ENCODE data around the gene MKNK2.

MKNK2 gene

GRCh38 chr19:2046046-2046907 is 4.8 kb downstream of the MKNK2 start:
- CTCF ChIA-PET, result no interaction called here
- POLR2A ChIA-PET, result no interaction called here
- TF ChIP-seq SUZ12 (IDR thresholded peaks at IDR 0.05) (no peak), ZNF384 (IDR thresholded peaks at IDR 0.05) (no peak), ARNT (IDR thresholded peaks at IDR 0.05) (no peak), ELF4 (IDR thresholded peaks at IDR 0.05) (no peak), TARDBP (IDR thresholded peaks at IDR 0.05) (no peak), SP1 (IDR thresholded peaks at IDR 0.05) (no peak), PKNOX1 (IDR thresholded peaks at IDR 0.05) (no peak), FOXM1 (IDR thresholded peaks at IDR 0.05; ENCODE audit: borderline replicate concordance) (no peak), LEF1 (IDR thresholded peaks at IDR 0.05; ENCODE audit: borderline replicate concordance) (no peak), HDGF (IDR thresholded peaks at IDR 0.05; ENCODE audit: borderline replicate concordance) (no peak), L3MBTL2 (conservative IDR thresholded peaks at IDR 0.05) (no peak), FOXK2 (IDR thresholded peaks at IDR 0.05) (no peak), CTBP1 (IDR thresholded peaks at IDR 0.05; ENCODE audit: borderline replicate concordance) (no peak), BHLHE40 (IDR thresholded peaks at IDR 0.05; ENCODE audit: borderline replicate concordance) (no peak), FOXA1 (IDR thresholded peaks at IDR 0.05) (no peak), NFRKB (IDR thresholded peaks at IDR 0.05) (no peak)
- no peak for DNase-seq (ENCODE audit: extremely low spot score)

- CTCF ChIA-PET, result no interaction called here
- DNase-seq (ENCODE audit: extremely low spot score), result no peak
- TF ChIP-seq HDGF (IDR thresholded peaks at IDR 0.05; ENCODE audit: borderline replicate concordance) (no peak), CTBP1 (IDR thresholded peaks at IDR 0.05; ENCODE audit: borderline replicate concordance) (no peak), FOXA1 (IDR thresholded peaks at IDR 0.05) (no peak), ELF4 (IDR thresholded peaks at IDR 0.05) (no peak), BHLHE40 (IDR thresholded peaks at IDR 0.05; ENCODE audit: borderline replicate concordance) (no peak), L3MBTL2 (conservative IDR thresholded peaks at IDR 0.05) (no peak), FOXK2 (IDR thresholded peaks at IDR 0.05) (no peak), SUZ12 (IDR thresholded peaks at IDR 0.05) (no peak), LEF1 (IDR thresholded peaks at IDR 0.05; ENCODE audit: borderline replicate concordance) (no peak), FOXM1 (IDR thresholded peaks at IDR 0.05; ENCODE audit: borderline replicate concordance) (no peak), NFRKB (IDR thresholded peaks at IDR 0.05) (no peak), TARDBP (IDR thresholded peaks at IDR 0.05) (no peak), ZNF384 (IDR thresholded peaks at IDR 0.05) (no peak), PKNOX1 (IDR thresholded peaks at IDR 0.05) (no peak), ARNT (IDR thresholded peaks at IDR 0.05) (no peak), SP1 (IDR thresholded peaks at IDR 0.05) (no peak)
- POLR2A ChIA-PET, result no interaction called here
These were observed 5.5 kb downstream of the MKNK2 start for GRCh38 chr19:2045501-2046045.

GRCh38 chr19:2044709-2045500 is 6.1 kb downstream of the MKNK2 start:
- CTCF ChIA-PET, result no interaction called here
- no peak for DNase-seq (ENCODE audit: extremely low spot score)
- POLR2A ChIA-PET, result no interaction called here

GRCh38 chr19:2043961-2044708 is 6.9 kb downstream of the MKNK2 start:
- POLR2A ChIA-PET, result interaction anchor here (1.1 to 2.1 kb wide), 2 partner anchors 9 kb away, joined by 3 to 20 read pairs; partner anchors contain the start of gene MKNK2
- CTCF ChIA-PET, result no interaction called here
- DNase-seq (ENCODE audit: extremely low spot score), result no peak
- no peak for TF ChIP-seq SP1 (IDR thresholded peaks at IDR 0.05)
- TF ChIP-seq SUZ12 (IDR thresholded peaks at IDR 0.05), result no peak
- no peak for TF ChIP-seq FOXK2 (IDR thresholded peaks at IDR 0.05)
- TF ChIP-seq BHLHE40 (IDR thresholded peaks at IDR 0.05; ENCODE audit: borderline replicate concordance), result no peak
- no peak for TF ChIP-seq NFRKB (IDR thresholded peaks at IDR 0.05)
- no peak for TF ChIP-seq LEF1 (IDR thresholded peaks at IDR 0.05; ENCODE audit: borderline replicate concordance)
- TF ChIP-seq CTBP1 (IDR thresholded peaks at IDR 0.05; ENCODE audit: borderline replicate concordance), result no peak
- no peak for TF ChIP-seq ELF4 (IDR thresholded peaks at IDR 0.05)

More at GRCh38 chr19:2044709-2045500, 6.1 kb downstream of the MKNK2 start:
- TF ChIP-seq ELF4 (IDR thresholded peaks at IDR 0.05) (no peak), HDGF (IDR thresholded peaks at IDR 0.05; ENCODE audit: borderline replicate concordance) (no peak), ARNT (IDR thresholded peaks at IDR 0.05) (no peak), FOXA1 (IDR thresholded peaks at IDR 0.05) (no peak), LEF1 (IDR thresholded peaks at IDR 0.05; ENCODE audit: borderline replicate concordance) (no peak), SP1 (IDR thresholded peaks at IDR 0.05) (no peak), FOXM1 (IDR thresholded peaks at IDR 0.05; ENCODE audit: borderline replicate concordance) (no peak), SUZ12 (IDR thresholded peaks at IDR 0.05) (no peak), L3MBTL2 (conservative IDR thresholded peaks at IDR 0.05) (no peak)

GRCh38 chr19:2043251-2043641 is 7.8 kb downstream of the MKNK2 start:
- POLR2A ChIA-PET, result interaction anchor here (0.6 to 2.4 kb wide), 5 partner anchors 8 to 272 kb away, joined by 3 to 20 read pairs (median 3); partner anchors contain the start of gene MKNK2
- 0 out of 2 replicates have a peak, but pooled peaks have one; percentile 40 for TF ChIP-seq HDGF (IDR thresholded peaks at IDR 0.05; ENCODE audit: borderline replicate concordance)
- TF ChIP-seq ARNT (IDR thresholded peaks at IDR 0.05), result no peak
- DNase-seq (ENCODE audit: extremely low spot score), result no peak
- CTCF ChIA-PET, result interaction anchor here (1.4 to 1.9 kb wide), 2 partner anchors 27 to 97 kb away, joined by 3 to 6 read pairs; no protein-coding TSS in a partner anchor
